LHCN-M2 (cell line): Measurements from ENCODE around the gene CKMT1A. TPM values are rescaled to one million over a fixed set of nuclear protein-coding genes. Genes with fewer than 3 reads are reported as not detected.
"Not testable (repeated sequence)": the region's sequence is repeated elsewhere in the genome, so short reads cannot be mapped to it uniquely, and the experiment has no call there.

Experiments used
- DNase-seq: peaks from one replicate; pipeline ENCODE4 v3.0.0-alpha.2; 2012; ENCODE audit warnings: low read depth
- polyA plus RNA-seq: library from polyadenylated mRNA; unstranded; fragments of >200 nt; gene quantifications from one replicate; pipeline ENCODE4 v1.2.1, GENCODE V29; 2012; ENCODE audit warnings: missing spikeins
- total RNA-seq: library from RNA; depleted of rRNA; stranded (reverse); fragments of >200 nt; gene quantifications from 2 replicates; pipeline ENCODE4 v1.2.3, GENCODE V29; 2014; rRNA removed

The CKMT1A gene
- total RNA-seq, result not detected in 2 replicates
- not detected for polyA plus RNA-seq

- DNase-seq, result not testable (repeated sequence)
Measured at GRCh38 chr15:43693148-43694022, at the start of gene CKMT1A. Gene CKMT1A, plus strand, starts transcription at chr15:43693859. Its CDS starts 192 bp downstream, at chr15:43694051.

- DNase-seq, result no peak
Measured at GRCh38 chr15:43648649-43649429, 44.8 kb upstream of the CKMT1A start, which contains the start of gene CATSPER2. Gene CATSPER2, minus strand, starts transcription at chr15:43648844. Its CDS starts 783 bp downstream, at chr15:43648061.

- DNase-seq, result not testable (repeated sequence)
Measured at GRCh38 chr15:43649430-43649926, 44.2 kb upstream of the CKMT1A start.

- DNase-seq, result not testable (repeated sequence)
Measured at GRCh38 chr15:43659727-43660126, 33.9 kb upstream of the CKMT1A start.

GRCh38 chr15:43662293-43662692 lies 31.4 kb upstream of the CKMT1A start:
- not testable (repeated sequence) for DNase-seq

- DNase-seq, result not testable (repeated sequence)
Measured at GRCh38 chr15:43663333-43663732, 30.3 kb upstream of the CKMT1A start.

- DNase-seq, result not testable (repeated sequence)
Measured at GRCh38 chr15:43666177-43666576, 27.5 kb upstream of the CKMT1A start.

GRCh38 chr15:43674175-43674574 lies 19.5 kb upstream of the CKMT1A start:
- DNase-seq, result not testable (repeated sequence)

- DNase-seq, result not testable (repeated sequence)
Measured at GRCh38 chr15:43689604-43690301, 3.9 kb upstream of the CKMT1A start.

GRCh38 chr15:43692679-43693078 lies 980 bp upstream of the CKMT1A start:
- DNase-seq, result not testable (repeated sequence)

GRCh38 chr15:43702174-43702573 lies 8.5 kb downstream of the CKMT1A start:
- no peak for DNase-seq

- DNase-seq, result no peak
Measured at GRCh38 chr15:43702701-43703424, 9.2 kb downstream of the CKMT1A start.

GRCh38 chr15:43710431-43711131 lies 16.9 kb downstream of the CKMT1A start:
- not testable (repeated sequence) for DNase-seq

GRCh38 chr15:43723151-43723550 lies 29.5 kb downstream of the CKMT1A start:
- DNase-seq, result no peak

GRCh38 chr15:43726306-43726705 lies 32.6 kb downstream of the CKMT1A start:
- DNase-seq, result not testable (repeated sequence)

- peak; percentile 9 for DNase-seq
Measured at GRCh38 chr15:43728053-43728725, 34.5 kb downstream of the CKMT1A start.

- DNase-seq, result no peak
Measured at GRCh38 chr15:43735416-43735815, 41.8 kb downstream of the CKMT1A start.

- peak; percentile 83 for DNase-seq
Measured at GRCh38 chr15:43746245-43746902, 52.7 kb downstream of the CKMT1A start, which contains the start of gene PDIA3. Gene PDIA3, plus strand, starts transcription at chr15:43746438. Its CDS starts 102 bp downstream, at chr15:43746540.

GRCh38 chr15:43746903-43747309 lies 53.2 kb downstream of the CKMT1A start:
- DNase-seq, result peak; percentile 46
